Neuronal stem cell (in vitro differentiated cells): Measurements from ENCODE around the gene RIBC1.

Experiments used
- DNase-seq: peaks from one replicate; pipeline ENCODE4 v3.0.0-alpha.2; 2013; ENCODE audit warnings: low spot score
- H2AFZ ChIP-seq: one replicate; pipeline ENCODE4 v1.6.1; 2013; ENCODE audit warnings: mild to moderate bottlenecking, low read length, inconsistent platforms
- H2AK5ac ChIP-seq: 2 replicates; pipeline ENCODE4 v1.6.1; 2013; ENCODE audit warnings: low read depth, mild to moderate bottlenecking, inconsistent platforms, low read length, moderate library complexity, mixed read lengths
- H2BK120ac ChIP-seq: 2 replicates; pipeline ENCODE4 v1.6.1; 2013; ENCODE audit warnings: low read depth, mild to moderate bottlenecking, inconsistent platforms, low read length, moderate library complexity, mixed read lengths
- H2BK12ac ChIP-seq: one replicate; pipeline ENCODE4 v1.6.1; 2013; ENCODE audit warnings: low read length, inconsistent platforms
- H2BK15ac ChIP-seq: 2 replicates; pipeline ENCODE4 v1.6.1; 2013; ENCODE audit warnings: mild to moderate bottlenecking, low read length, inconsistent platforms, mixed read lengths
- H2BK5ac ChIP-seq: one replicate; pipeline ENCODE4 v1.6.1; 2013; ENCODE audit warnings: inconsistent platforms, mild to moderate bottlenecking, low read length, moderate library complexity
- H3K14ac ChIP-seq: one replicate; pipeline ENCODE4 v1.6.1; 2013; ENCODE audit warnings: low read length, inconsistent platforms
- H3K18ac ChIP-seq: 2 replicates; pipeline ENCODE4 v1.6.1; 2013; ENCODE audit warnings: low read length, inconsistent platforms
- H3K23ac ChIP-seq: 2 replicates; pipeline ENCODE4 v1.6.1; 2013; ENCODE audit warnings: low read depth, mild to moderate bottlenecking, mixed read lengths, low read length, inconsistent platforms; ENCODE audit not compliant: poor library complexity
- H3K27ac ChIP-seq: replicated peaks from 3 replicates; pipeline ENCODE4 v1.5.1; 2013; ENCODE audit warnings: low read length, inconsistent platforms
- H3K27me3 ChIP-seq, 3 experiments: 2 replicates each; pipeline ENCODE4 v1.6.1; 2013; ENCODE audit warnings: low read length in 3 of 3, mild to moderate bottlenecking in 2 of 3, inconsistent platforms in 1 of 3, low read depth in 1 of 3, mixed read lengths in 1 of 3, moderate library complexity in 1 of 3; ENCODE audit not compliant: control insufficient read depth in 3 of 3, insufficient read depth in 3 of 3
- H3K36me3 ChIP-seq, 2 donors: replicated peaks in 1 of 2; 2 replicates each; pipeline ENCODE4 v1.6.1; 2013; ENCODE audit warnings: low read length in 2 of 2; ENCODE audit not compliant: control insufficient read depth in 2 of 2, insufficient read depth in 2 of 2
- H3K4ac ChIP-seq: 2 replicates; pipeline ENCODE4 v1.6.1; 2013; ENCODE audit warnings: inconsistent platforms, mild to moderate bottlenecking, low read length, moderate library complexity
- H3K4me1 ChIP-seq, 2 donors: 1 replicate in 1 of 2; 2 replicates in 1 of 2; pipeline ENCODE4 v1.6.1; 2013; ENCODE audit warnings: low read length in 2 of 2, low read depth in 1 of 2; ENCODE audit not compliant: control insufficient read depth in 2 of 2, insufficient read depth in 1 of 2
- H3K4me2 ChIP-seq: one replicate; pipeline ENCODE4 v1.6.1; 2013; ENCODE audit warnings: mild to moderate bottlenecking, low read length, inconsistent platforms; ENCODE audit not compliant: insufficient read depth, poor library complexity, severe bottlenecking
- H3K4me3 ChIP-seq, 2 donors: 2 replicates each; pipeline ENCODE4 v1.5.1; 2013; ENCODE audit warnings: low read length in 2 of 2, mild to moderate bottlenecking in 2 of 2, inconsistent platforms in 1 of 2, moderate library complexity in 1 of 2
- H3K79me1 ChIP-seq: one replicate; pipeline ENCODE4 v1.6.1; 2013; ENCODE audit warnings: low read depth, mild to moderate bottlenecking, inconsistent platforms, low read length, moderate library complexity
- H3K9ac ChIP-seq: one replicate; pipeline ENCODE4 v1.6.1; 2013; ENCODE audit warnings: mild to moderate bottlenecking, low read depth, low read length, inconsistent platforms; ENCODE audit not compliant: poor library complexity
- H3K9me3 ChIP-seq, 2 donors: replicated peaks in 1 of 2; 2 replicates each; pipeline versions ENCODE3 to v1.6.1; 2013; ENCODE audit warnings: low read length in 2 of 2, mild to moderate bottlenecking in 2 of 2, inconsistent platforms in 1 of 2, low read depth in 1 of 2, mixed read lengths in 1 of 2, moderate library complexity in 1 of 2; ENCODE audit not compliant: control insufficient read depth in 2 of 2, insufficient read depth in 1 of 2
- H4K8ac ChIP-seq: one replicate; pipeline ENCODE4 v1.6.1; 2013; ENCODE audit warnings: low read depth, mild to moderate bottlenecking, inconsistent platforms, low read length, moderate library complexity
- H4K91ac ChIP-seq: one replicate; pipeline ENCODE4 v1.6.1; 2013; ENCODE audit warnings: low read length, low read depth, mild to moderate bottlenecking, inconsistent platforms; ENCODE audit not compliant: poor library complexity
- WGBS, 2 donors: extraction: QIAGEN DNeasy Blood & Tissue Kit; methylation state at CpG; one replicate each; pipeline ENCODE4 v1.1.7; 2013; ENCODE audit warnings: missing lambda C conversion rate in 2 of 2, mixed read lengths in 1 of 2; ENCODE audit not compliant: insufficient read length in 2 of 2, insufficient replicate concordance in 1 of 2; ENCODE audit errors: extremely low coverage in 2 of 2; 5-methylcytosine and 5-hydroxymethylcytosine counted together

RIBC1 gene

DNA sequence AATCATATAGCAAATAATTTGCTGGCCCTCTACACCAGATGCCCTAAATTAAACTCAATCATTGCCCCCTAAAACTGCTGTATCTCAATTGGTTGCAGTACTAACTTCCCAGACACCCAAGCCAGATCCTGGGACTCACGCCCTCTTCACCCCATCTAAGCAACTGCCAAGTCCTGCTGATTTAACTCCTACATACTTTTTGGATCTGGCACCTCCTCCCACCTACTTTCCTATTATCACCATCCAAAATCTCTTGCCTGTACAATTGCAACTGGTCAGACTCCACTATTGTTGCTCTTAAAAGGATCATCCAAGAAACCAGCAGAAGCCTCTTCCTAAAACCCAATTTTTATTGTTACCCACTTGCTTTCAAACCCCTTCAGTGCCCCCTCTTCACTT is 16.2 kb downstream of the RIBC1 start:
- Histone ChIP-seq H3K18ac (no peak overlapping the region), H4K91ac (no peak overlapping the region), H2AFZ (no peak overlapping the region), H3K4me2 (no peak overlapping the region), H2AK5ac (no peak overlapping the region), H2BK5ac (no peak overlapping the region), H3K23ac (no peak overlapping the region), H2BK120ac (no peak overlapping the region), H4K8ac (no peak overlapping the region), H3K27me3 (peaks cover 0 to 21% (median 6%) of the 10 kb centered on the region in 3 experiments), H3K4ac (no peak overlapping the region), H3K9ac (no peak overlapping the region), H3K4me3 (no peak overlapping the region), H3K14ac (no peak overlapping the region), H3K27ac (no peak overlapping the region), H3K36me3 (no peaks in the 10 kb centered on the region), H3K9me3 (no peaks in the 10 kb centered on the region), H3K79me1 (no peaks in the 10 kb centered on the region), H2BK12ac (no peak overlapping the region), H2BK15ac (no peak overlapping the region), H3K4me1 (peaks cover 0 to 2% of the 10 kb centered on the region in 2 donors)
- DNase-seq = no peak
- WGBS, 2 donors = no CpG with 5 or more reads among the region's 1 CpG

DNA sequence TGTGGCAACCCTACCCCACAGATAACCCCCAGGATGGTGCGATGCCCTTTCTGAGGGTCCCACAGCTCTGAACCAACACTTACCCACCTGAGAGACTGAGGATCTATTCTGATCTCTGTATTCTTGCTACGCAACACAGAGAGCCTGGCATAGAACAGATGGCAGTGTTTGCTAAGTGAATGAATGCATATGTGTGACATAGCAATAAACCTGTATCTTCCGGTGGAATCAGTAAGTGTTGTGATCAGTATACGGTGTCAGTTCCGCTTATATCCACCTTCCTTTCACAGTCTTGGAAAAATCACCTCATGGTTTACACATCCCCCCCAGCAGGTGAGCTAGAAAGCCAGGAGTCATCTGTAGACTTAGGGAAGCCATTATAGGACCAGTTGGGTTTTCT is 17.4 kb downstream of the RIBC1 start:
- no peak for DNase-seq
- Histone ChIP-seq H4K91ac (no peak overlapping the region), H3K14ac (no peak overlapping the region), H3K4me2 (no peak overlapping the region), H3K4ac (no peak overlapping the region), H3K23ac (no peak overlapping the region), H2BK5ac (no peak overlapping the region), H2BK15ac (no peak overlapping the region), H2AK5ac (no peak overlapping the region), H3K9me3 (no peaks in the 10 kb centered on the region), H3K36me3 (no peaks in the 10 kb centered on the region), H2AFZ (peak overlapping the region; percentile 77), H3K9ac (no peak overlapping the region), H3K4me3 (no peak overlapping the region), H3K4me1 (no peaks in the 10 kb centered on the region), H2BK120ac (no peak overlapping the region), H3K79me1 (no peaks in the 10 kb centered on the region), H2BK12ac (no peak overlapping the region), H3K18ac (no peak overlapping the region), H3K27ac (no peak overlapping the region), H4K8ac (no peak overlapping the region), H3K27me3 (peaks cover 0 to 21% (median 6%) of the 10 kb centered on the region in 3 experiments)
- no CpG with 5 or more reads among the region's 5 CpGs for WGBS, 2 donors

DNA sequence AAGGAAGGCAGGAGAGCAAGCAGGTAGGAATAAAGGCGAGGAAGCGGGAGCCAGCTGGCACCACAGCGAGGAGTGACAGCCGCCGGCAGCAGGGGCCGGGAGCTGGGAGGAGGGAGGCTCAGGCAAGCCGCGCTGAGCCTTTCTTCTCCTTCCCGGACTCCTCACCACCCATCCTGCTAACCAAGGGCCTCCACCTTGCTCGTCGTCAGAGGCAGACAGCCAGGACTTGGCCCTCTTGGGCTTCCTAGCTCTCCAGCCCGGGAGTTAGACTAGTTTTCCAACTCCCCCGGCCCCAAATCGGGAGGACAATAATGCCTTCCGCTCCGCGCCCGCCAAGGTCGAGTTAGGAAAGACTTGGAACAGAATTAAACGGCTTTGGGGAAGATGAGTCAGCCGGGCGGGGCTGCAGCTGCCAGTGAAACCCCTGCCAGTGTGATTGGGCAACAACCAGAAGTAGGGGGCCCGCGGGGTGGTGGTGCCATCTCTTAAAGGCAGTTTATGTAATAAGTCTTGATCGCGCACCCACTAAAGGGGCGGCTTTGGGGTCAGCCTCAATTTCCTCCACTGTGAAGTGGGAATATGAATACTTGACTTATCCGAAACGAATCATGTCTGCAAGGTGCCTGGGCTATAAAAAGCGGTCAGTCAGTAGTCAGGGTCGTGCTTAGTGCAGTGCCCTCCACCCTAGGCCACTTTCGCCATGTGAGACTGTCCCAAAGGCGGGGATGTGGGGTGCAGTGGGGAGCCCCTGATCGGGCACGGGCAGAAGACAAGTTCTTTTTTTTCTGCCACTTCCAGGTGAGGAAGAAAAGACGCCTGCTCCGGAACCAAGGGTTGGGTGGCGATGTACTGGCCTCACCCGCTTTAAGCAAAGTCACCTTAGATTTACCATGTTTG is 18.2 kb downstream of the RIBC1 start:
- Histone ChIP-seq H3K18ac (no peak overlapping the region), H3K27ac (no peak overlapping the region), H3K4me3 (no peak overlapping the region), H2BK12ac (no peak overlapping the region), H3K4ac (no peak overlapping the region), H2BK15ac (no peak overlapping the region), H3K79me1 (no peaks in the 10 kb centered on the region), H2AK5ac (no peak overlapping the region), H4K8ac (no peak overlapping the region), H3K14ac (no peak overlapping the region), H3K9ac (no peak overlapping the region), H2AFZ (peak overlapping the region; percentile 77), H3K4me1 (no peaks in the 10 kb centered on the region), H2BK120ac (no peak overlapping the region), H4K91ac (no peak overlapping the region), H3K36me3 (no peaks in the 10 kb centered on the region), H2BK5ac (no peak overlapping the region), H3K9me3 (no peaks in the 10 kb centered on the region), H3K4me2 (peak overlapping the region; percentile 45), H3K23ac (no peak overlapping the region), H3K27me3 (peaks cover 0 to 21% (median 6%) of the 10 kb centered on the region in 3 experiments)
- no peak for DNase-seq
- WGBS, 2 donors = no CpG with 5 or more reads among the region's 39 CpGs

DNA sequence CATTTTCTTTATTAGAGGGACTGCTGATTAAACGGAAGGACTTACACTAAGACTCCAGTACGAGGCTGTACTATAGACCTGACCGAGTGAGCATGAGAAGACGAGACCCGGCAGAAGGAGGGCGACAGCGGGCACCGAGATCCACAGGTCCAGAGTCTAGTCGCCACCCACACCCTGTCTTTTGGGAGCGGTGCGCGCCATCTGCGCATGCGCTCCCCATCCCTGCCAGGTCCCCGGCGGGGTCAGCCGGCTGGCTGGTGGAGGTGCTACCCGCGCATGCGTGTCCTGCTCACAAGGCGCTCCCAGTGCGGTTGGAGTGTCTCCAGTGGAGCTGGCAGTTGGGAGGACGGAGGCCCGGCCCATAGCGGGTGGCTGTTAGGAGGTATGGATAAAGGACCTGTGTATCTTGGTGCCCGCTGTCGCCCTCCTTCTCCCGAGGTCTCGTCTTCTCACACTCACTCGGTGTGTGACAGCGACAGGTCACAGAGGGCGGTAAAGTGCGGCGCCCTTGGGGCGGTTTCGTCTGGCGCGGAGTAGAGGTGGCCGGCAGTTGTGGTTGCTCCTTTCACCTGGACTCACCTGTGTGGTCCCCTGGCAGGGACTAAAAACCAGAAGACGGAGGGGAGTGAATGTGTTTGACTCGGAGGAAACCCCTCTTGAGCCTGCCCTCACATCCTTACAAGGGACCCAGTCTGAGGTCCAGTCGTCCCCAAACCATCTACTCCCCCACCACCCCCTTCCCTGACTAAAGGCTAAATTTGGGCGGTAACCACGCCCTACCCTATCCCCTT is 19.1 kb downstream of the RIBC1 start:
- WGBS, 2 donors = no CpG with 5 or more reads among the region's 44 CpGs

More for the DNA sequence above, 19.1 kb downstream of the RIBC1 start:
- H3K9ac ChIP-seq = no peak overlapping the region
- no peaks in the 10 kb centered on the region for H3K36me3 ChIP-seq
- peak overlapping the region; percentile 45 for H3K4me2 ChIP-seq
- no peak overlapping the region for H3K14ac ChIP-seq
- no peak overlapping the region for H2BK15ac ChIP-seq
- no peak overlapping the region for H2AFZ ChIP-seq
- H3K27me3 ChIP-seq = peaks cover 0 to 21% (median 6%) of the 10 kb centered on the region in 3 experiments
- no peak overlapping the region for H4K91ac ChIP-seq
- H3K4ac ChIP-seq = no peak overlapping the region
- H3K23ac ChIP-seq = no peak overlapping the region
- H3K18ac ChIP-seq = no peak overlapping the region
- no peak overlapping the region for H2BK5ac ChIP-seq
- H3K79me1 ChIP-seq = no peaks in the 10 kb centered on the region
- no peak overlapping the region for H2AK5ac ChIP-seq
- H4K8ac ChIP-seq = no peak overlapping the region
- H2BK12ac ChIP-seq = no peak overlapping the region
- H3K9me3 ChIP-seq = no peaks in the 10 kb centered on the region
- no peaks in the 10 kb centered on the region for H3K4me1 ChIP-seq
- H3K27ac ChIP-seq = no peak overlapping the region
- DNase-seq = peak; percentile 66
- H2BK120ac ChIP-seq = no peak overlapping the region
- H3K4me3 ChIP-seq = peak overlapping the region in 1 of 2 donors; percentile 76
